ENCODE measurements around the gene IGF2BP1.
"Not testable (repeated sequence)": the region's sequence is repeated elsewhere in the genome, so short reads cannot be mapped to it uniquely, and the experiment has no call there.

Gene IGF2BP1

DNA sequence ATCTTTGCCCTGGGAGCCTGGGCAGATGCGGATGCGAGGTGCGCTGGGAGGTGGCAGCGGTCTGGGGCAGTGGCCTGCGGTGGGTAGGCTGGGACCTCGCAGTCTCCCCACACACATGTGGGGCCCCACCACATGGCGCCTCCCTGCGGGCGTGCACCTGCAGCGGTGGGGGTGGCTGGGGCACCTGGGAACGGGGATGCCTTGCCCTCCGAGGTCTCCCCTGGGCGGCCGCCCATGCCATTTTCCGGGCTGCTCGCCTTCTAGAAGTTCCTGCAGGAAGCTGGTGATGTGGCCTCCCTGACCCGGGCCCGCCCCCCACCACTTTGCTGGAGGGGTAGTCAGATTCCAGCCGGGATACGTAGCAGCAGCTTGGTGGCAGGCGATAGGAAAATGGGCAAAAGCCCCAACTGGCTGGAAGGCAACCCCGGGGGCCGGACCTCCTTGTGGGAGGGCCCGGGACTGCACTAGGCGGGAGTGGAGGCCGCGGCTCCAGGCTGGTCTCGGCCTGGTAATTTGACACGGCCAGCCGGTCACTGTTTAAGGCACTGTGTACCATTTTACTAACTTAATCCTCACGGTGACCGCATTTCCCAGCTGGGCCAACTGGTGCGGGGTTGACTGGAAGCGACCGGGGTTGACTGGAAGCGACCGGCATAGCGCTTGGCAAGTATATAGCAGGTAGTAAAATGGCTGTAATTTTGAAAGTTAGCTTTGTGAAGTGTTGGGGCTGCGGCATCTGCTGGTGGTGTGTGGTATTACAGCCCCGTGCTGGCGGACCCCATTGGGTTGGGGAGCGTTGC, 38.5 kb downstream of the IGF2BP1 start:
- H3K36me3 ChIP-seq = no peaks in the 10 kb centered on the region
- TF ChIP-seq, protein P1, sequence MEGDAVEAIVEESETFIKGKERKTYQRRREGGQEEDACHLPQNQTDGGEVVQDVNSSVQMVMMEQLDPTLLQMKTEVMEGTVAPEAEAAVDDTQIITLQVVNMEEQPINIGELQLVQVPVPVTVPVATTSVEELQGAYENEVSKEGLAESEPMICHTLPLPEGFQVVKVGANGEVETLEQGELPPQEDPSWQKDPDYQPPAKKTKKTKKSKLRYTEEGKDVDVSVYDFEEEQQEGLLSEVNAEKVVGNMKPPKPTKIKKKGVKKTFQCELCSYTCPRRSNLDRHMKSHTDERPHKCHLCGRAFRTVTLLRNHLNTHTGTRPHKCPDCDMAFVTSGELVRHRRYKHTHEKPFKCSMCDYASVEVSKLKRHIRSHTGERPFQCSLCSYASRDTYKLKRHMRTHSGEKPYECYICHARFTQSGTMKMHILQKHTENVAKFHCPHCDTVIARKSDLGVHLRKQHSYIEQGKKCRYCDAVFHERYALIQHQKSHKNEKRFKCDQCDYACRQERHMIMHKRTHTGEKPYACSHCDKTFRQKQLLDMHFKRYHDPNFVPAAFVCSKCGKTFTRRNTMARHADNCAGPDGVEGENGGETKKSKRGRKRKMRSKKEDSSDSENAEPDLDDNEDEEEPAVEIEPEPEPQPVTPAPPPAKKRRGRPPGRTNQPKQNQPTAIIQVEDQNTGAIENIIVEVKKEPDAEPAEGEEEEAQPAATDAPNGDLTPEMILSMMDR (IDR thresholded peaks at IDR 0.05) = no peak
- no peaks in the 10 kb centered on the region for H3K4me1 ChIP-seq (ENCODE audit: control insufficient read depth in 1 of 2, insufficient read depth in 1 of 2, low read depth in 1 of 2, low read length in 1 of 2)

DNA sequence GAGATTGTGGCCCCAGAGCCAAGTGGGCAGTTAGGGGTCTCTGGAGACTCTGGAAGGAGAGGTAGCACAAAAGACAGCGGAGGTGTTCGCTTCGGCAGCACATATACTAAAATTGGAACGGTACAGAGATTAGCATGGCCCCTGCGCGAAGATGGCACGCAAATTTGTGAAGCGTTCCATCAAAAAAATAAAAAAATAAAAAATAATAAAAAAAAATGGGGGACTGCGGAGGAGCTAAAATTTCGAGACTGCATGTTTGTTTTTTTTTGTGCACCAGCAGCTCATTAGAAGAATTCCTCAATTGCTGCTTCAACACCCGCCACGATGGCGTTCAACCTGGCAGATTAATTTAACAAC, 39.1 kb downstream of the IGF2BP1 start:
- Histone ChIP-seq H3K36me3 (no peaks in the 10 kb centered on the region), H3K4me3 (ENCODE audit: low read depth in 1 of 2, low read length in 1 of 2) (no peak overlapping the region), H3K4me1 (ENCODE audit: control insufficient read depth in 1 of 2, insufficient read depth in 1 of 2, low read depth in 1 of 2, low read length in 1 of 2) (no peaks in the 10 kb centered on the region), H3K9me3 (no peaks in the 10 kb centered on the region), H3K27ac (no peak overlapping the region), H3K27me3 (peaks cover 27% of the 10 kb centered on the region)
- TF ChIP-seq, protein P1 (IDR thresholded peaks at IDR 0.05) = no peak

More for the DNA sequence above, 38.5 kb downstream of the IGF2BP1 start:
- peaks cover 26% of the 10 kb centered on the region for H3K27me3 ChIP-seq
- no peaks in the 10 kb centered on the region for H3K9me3 ChIP-seq
- no peak overlapping the region for H3K4me3 ChIP-seq (ENCODE audit: low read depth in 1 of 2, low read length in 1 of 2)
- H3K27ac ChIP-seq = no peak overlapping the region

- H3K9me3 ChIP-seq = no peaks in the 10 kb centered on the region
- H3K27ac ChIP-seq = no peak overlapping the region
- no peak overlapping the region for H3K4me3 ChIP-seq (ENCODE audit: low read depth in 1 of 2, low read length in 1 of 2)
- no peaks in the 10 kb centered on the region for H3K4me1 ChIP-seq (ENCODE audit: control insufficient read depth in 1 of 2, insufficient read depth in 1 of 2, low read depth in 1 of 2, low read length in 1 of 2)
- H3K36me3 ChIP-seq = no peaks in the 10 kb centered on the region
- H3K27me3 ChIP-seq = peaks cover 37% of the 10 kb centered on the region
- TF ChIP-seq, protein P1 (IDR thresholded peaks at IDR 0.05) = no peak
Measured at GRCh38 chr17:49038138-49038537, 41.0 kb downstream of the IGF2BP1 start.

DNA sequence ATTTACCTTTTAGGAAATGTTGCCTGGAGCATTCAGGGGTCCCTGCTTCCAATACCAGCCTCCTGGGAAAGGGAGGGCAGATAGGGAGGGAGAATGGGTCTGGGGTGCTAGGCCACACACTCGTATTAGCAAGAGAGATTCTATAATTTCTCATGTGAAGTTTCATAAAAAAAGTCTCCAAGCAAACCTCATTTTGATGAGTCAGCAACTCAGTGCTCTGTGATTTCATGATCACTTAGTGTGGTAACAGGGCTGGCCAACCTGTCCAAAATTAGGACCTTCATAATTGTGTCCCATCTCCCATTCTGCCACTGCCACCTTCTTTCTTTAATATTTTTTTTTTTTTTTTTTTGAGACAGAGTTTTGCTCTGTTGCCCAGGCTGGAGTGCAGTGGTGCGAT, 41.4 kb downstream of the IGF2BP1 start:
- Histone ChIP-seq H3K4me1 (ENCODE audit: control insufficient read depth in 1 of 2, insufficient read depth in 1 of 2, low read depth in 1 of 2, low read length in 1 of 2) (no peaks in the 10 kb centered on the region), H3K4me3 (ENCODE audit: low read depth in 1 of 2, low read length in 1 of 2) (no peak overlapping the region), H3K36me3 (no peaks in the 10 kb centered on the region), H3K27ac (no peak overlapping the region), H3K9me3 (no peaks in the 10 kb centered on the region), H3K27me3 (peaks cover 41% of the 10 kb centered on the region)
- TF ChIP-seq, protein P1 (IDR thresholded peaks at IDR 0.05) = no peak

GRCh38 chr17:49039518-49039917, 42.3 kb downstream of the IGF2BP1 start:
- not testable (repeated sequence) for H3K36me3 ChIP-seq; H3K4me1 ChIP-seq (ENCODE audit: control insufficient read depth in 1 of 2, insufficient read depth in 1 of 2, low read depth in 1 of 2, low read length in 1 of 2); H3K27ac ChIP-seq; H3K9me3 ChIP-seq; H3K4me3 ChIP-seq (ENCODE audit: low read depth in 1 of 2, low read length in 1 of 2)
- peaks cover 49% of the 10 kb centered on the region for H3K27me3 ChIP-seq

GRCh38 chr17:49041527-49041926, 44.3 kb downstream of the IGF2BP1 start:
- Histone ChIP-seq H3K27me3 (peaks cover 62% of the 10 kb centered on the region), H3K9me3 (no peaks in the 10 kb centered on the region), H3K27ac (no peak overlapping the region), H3K4me3 (ENCODE audit: low read depth in 1 of 2, low read length in 1 of 2) (no peak overlapping the region), H3K36me3 (no peaks in the 10 kb centered on the region), H3K4me1 (ENCODE audit: control insufficient read depth in 1 of 2, insufficient read depth in 1 of 2, low read depth in 1 of 2, low read length in 1 of 2) (no peaks in the 10 kb centered on the region)
- TF ChIP-seq, protein P1 (IDR thresholded peaks at IDR 0.05) = no peak
